Upper lobe of left lung (tissue), 4 donors: ENCODE results near the gene CHURC1.

ENCODE experiments used
- CTCF ChIP-seq, 6 experiments: fragments of 450-650 bp in 4 of 6; fragments of 200-600 bp in 2 of 6; sonication (generic) in 2 of 6; IDR thresholded peaks; one replicate each; pipeline ENCODE4 v1.5.1; 2016 to 2019; ENCODE audit warnings: antibody characterized with exemption in 6 of 6
- EP300 ChIP-seq, 4 donors: sonication (generic); formaldehyde crosslinking; IDR thresholded peaks; one replicate each; pipeline ENCODE4 v1.5.1; 2017; ENCODE audit warnings: antibody characterized with exemption in 4 of 4, control low read depth in 2 of 4
- POLR2A ChIP-seq, 4 donors: fragments of 450-650 bp; IDR thresholded peaks; one replicate each; pipeline ENCODE4 v1.5.1; 2016 to 2017; ENCODE audit warnings: antibody characterized with exemption in 4 of 4, mild to moderate bottlenecking in 2 of 4
- POLR2AphosphoS5 ChIP-seq, 2 donors: sonication (generic); formaldehyde crosslinking; IDR thresholded peaks; one replicate each; pipeline ENCODE4 v1.5.1; 2017; ENCODE audit warnings: antibody characterized with exemption in 2 of 2

GRCh38 chr14:64926398-64926995 is 12.2 kb downstream of the CHURC1 start:
- no peak for TF ChIP-seq CTCF (IDR thresholded peaks at IDR 0.05)
- TF ChIP-seq POLR2A (IDR thresholded peaks at IDR 0.05): no peak
- no peak for TF ChIP-seq POLR2AphosphoS5 (IDR thresholded peaks at IDR 0.05)
- no peak for TF ChIP-seq EP300 (IDR thresholded peaks at IDR 0.05)
